ENCODE results near the gene ZNF445.

Gene ZNF445

DNA sequence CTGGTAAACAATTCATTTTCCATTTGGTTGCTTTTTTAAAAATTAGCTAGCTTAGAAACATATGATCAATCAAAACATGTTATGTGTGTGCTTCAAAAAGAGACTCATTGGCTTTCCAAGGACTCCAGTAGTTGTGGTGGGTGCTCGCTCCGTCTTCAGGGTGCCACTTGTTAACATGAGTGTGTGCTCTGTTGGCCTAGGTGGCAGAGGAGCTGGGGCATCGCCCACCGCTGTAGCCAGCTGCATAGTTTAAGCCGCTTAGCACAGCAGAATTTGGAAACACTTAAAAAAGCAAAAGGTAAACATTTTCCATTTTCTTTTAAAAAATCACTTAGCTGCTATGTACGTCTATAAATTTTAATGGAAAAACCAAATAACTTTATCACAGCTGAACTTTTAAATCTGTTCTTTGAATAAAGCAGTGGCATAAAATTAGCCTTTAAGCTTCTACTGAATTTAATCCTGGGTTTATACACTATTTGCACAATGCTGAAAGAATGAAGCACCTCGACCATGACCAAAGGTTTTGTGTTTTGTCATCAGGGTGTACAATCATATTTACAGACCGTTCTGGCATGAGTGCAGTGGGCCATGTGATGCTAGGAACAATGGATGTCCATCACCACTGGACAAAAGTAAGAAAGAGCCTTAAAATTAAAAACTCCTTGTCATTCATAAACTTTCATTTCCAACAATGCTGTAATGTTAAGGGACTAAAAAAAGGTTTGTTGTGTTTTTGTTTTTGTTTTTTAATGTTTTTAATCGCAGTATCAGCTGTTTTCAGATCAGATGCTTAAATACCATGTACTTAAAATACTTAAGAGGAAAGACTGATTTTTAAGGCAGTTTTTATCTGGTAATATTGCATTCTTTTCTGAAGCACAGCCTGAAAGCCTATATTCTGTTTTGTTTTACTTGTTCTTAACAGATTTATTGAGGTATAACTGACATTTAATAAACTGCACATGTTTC, 81.0 kb downstream of the ZNF445 start:
- no peak for DNase-seq

GRCh38 chr3:44395714-44396113, 81.8 kb downstream of the ZNF445 start:
- DNase-seq: no peak

- no peak for DNase-seq
Measured at GRCh38 chr3:44392489-44392888, 85.0 kb downstream of the ZNF445 start.

DNA sequence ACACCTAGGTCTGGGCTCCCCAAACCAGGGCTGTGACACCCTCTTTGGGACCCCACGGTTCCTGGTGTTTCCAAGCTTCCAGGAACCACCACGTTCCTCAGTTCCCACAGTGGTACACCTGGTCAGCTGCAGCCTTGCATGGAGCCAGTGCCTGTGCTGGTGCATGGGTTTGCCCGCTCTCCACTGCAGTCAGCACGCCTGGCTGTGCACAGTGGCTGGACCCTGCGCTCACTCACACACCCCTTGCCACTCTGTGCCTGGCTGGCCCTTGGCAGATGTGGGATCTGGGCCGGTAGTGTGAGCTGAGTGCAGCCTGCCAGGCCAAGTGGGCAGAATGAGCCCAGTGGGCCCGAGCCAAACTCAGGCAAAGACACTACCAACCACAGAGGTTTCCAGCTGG, 90.1 kb downstream of the ZNF445 start:
- no peak for DNase-seq

All from stimulated activated CD4-positive, alpha-beta T cell treated with anti-CD3 and anti-CD28 coated beads, Interleukin-15, amount 100 ng/mL, for 24 hours (primary cell).